H1 (cell line): ENCODE data around the gene TGFB1. TPM values are rescaled to one million over a fixed set of nuclear protein-coding genes. Genes with fewer than 3 reads are reported as not detected.

Experiments used
- CTCF ChIA-PET: fragments of 300-600 bp; sonication (Branson Sonifier 250); formaldehyde crosslinking; loops from one replicate; lab custom pipeline; 2021; ENCODE audit not compliant: partially characterized antibody; lab: Charles Lee
- POLR2A ChIA-PET: fragments of 300-600 bp; sonication (Branson Sonifier 250); formaldehyde crosslinking; loops from one replicate; lab custom pipeline; 2021; ENCODE audit warnings: inconsistent platforms; ENCODE audit not compliant: partially characterized antibody; lab: Charles Lee
- DNase-seq, 2 experiments: peaks; one replicate each; pipeline versions ENCODE4 v3.0.0 to v3.0.0-alpha.2; 2010 to 2022; ENCODE audit warnings: low spot score in 2 of 2, low read depth in 1 of 2, mixed read lengths in 1 of 2
- FAIRE-seq: peaks from 2 replicates; lab custom pipeline; 2011; peaks lifted over from hg19 to GRCh38; lab: Jason Lieb, UNC
- H2AFZ ChIP-seq: 2 replicates; pipeline ENCODE4 v1.8.1; 2012; ENCODE audit warnings: low read length, inconsistent platforms
- H2AK5ac ChIP-seq: 2 replicates; pipeline ENCODE4 v1.6.1; 2013; ENCODE audit warnings: low read depth, low read length
- H2BK120ac ChIP-seq: replicated peaks from 2 replicates; pipeline ENCODE3; 2013; ENCODE audit warnings: low read depth, low read length, inconsistent platforms
- H2BK12ac ChIP-seq: 2 replicates; pipeline ENCODE4 v1.6.1; 2013; ENCODE audit warnings: low read depth, low read length
- H2BK15ac ChIP-seq: 2 replicates; pipeline ENCODE4 v1.6.1; 2013; ENCODE audit warnings: low read length
- H2BK20ac ChIP-seq: 2 replicates; pipeline ENCODE4 v1.6.1; 2013; ENCODE audit warnings: low read length
- H2BK5ac ChIP-seq: 2 replicates; pipeline ENCODE4 v1.6.1; 2013; ENCODE audit warnings: low read depth, low read length
- H3K14ac ChIP-seq: 2 replicates; pipeline ENCODE4 v1.6.1; 2013; ENCODE audit warnings: inconsistent platforms; ENCODE audit not compliant: insufficient read length
- H3K18ac ChIP-seq: 2 replicates; pipeline ENCODE4 v1.6.1; 2013; ENCODE audit warnings: low read length; ENCODE audit errors: extremely low read depth
- H3K23ac ChIP-seq: 2 replicates; pipeline ENCODE4 v1.6.1; 2013; ENCODE audit warnings: inconsistent platforms; ENCODE audit not compliant: insufficient read length
- H3K23me2 ChIP-seq: 2 replicates; pipeline ENCODE4 v1.6.1; 2013; ENCODE audit warnings: low read depth, low read length
- H3K27ac ChIP-seq: 2 replicates; pipeline ENCODE4 v1.6.1; 2011; ENCODE audit warnings: low read depth, low read length, inconsistent platforms
- H3K27me3 ChIP-seq, 4 experiments: replicated peaks in 1 of 4; 1 replicate in 1 of 4; 2 replicates in 3 of 4; pipeline versions ENCODE4 v1.6.1 to v1.8.1; 2011 to 2013; ENCODE audit warnings: low read length in 3 of 4, mild to moderate bottlenecking in 3 of 4, inconsistent platforms in 2 of 4, mixed read lengths in 2 of 4, moderate library complexity in 1 of 4; ENCODE audit not compliant: control insufficient read depth in 3 of 4, insufficient read depth in 3 of 4; ENCODE audit errors: extremely low read depth in 1 of 4
- H3K36me3 ChIP-seq, 4 experiments: 2 replicates each; pipeline versions ENCODE4 v1.6.1 to v1.8.1; 2011 to 2013; ENCODE audit warnings: mild to moderate bottlenecking in 4 of 4, low read length in 3 of 4, moderate library complexity in 2 of 4, control low read depth in 1 of 4, inconsistent platforms in 1 of 4; ENCODE audit not compliant: insufficient read depth in 4 of 4, control insufficient read depth in 2 of 4
- H3K4ac ChIP-seq: replicated peaks from 2 replicates; pipeline ENCODE3; 2013; ENCODE audit warnings: low read length, low read depth, mixed read lengths, inconsistent platforms; ENCODE audit not compliant: insufficient read length
- H3K4me1 ChIP-seq, 4 experiments: replicated peaks in 1 of 4; 1 replicate in 1 of 4; 2 replicates in 3 of 4; pipeline versions ENCODE4 v1.6.1 to v1.8.1; 2011 to 2013; ENCODE audit warnings: low read length in 3 of 4, inconsistent platforms in 2 of 4, mixed read lengths in 1 of 4; ENCODE audit not compliant: insufficient read depth in 4 of 4, control insufficient read depth in 3 of 4
- H3K4me2 ChIP-seq, 2 experiments: 2 replicates each; pipeline versions ENCODE4 v1.6.1 to v1.8.1; 2011 to 2013; ENCODE audit warnings: low read depth in 2 of 2, low read length in 2 of 2, control low read depth in 1 of 2, inconsistent platforms in 1 of 2, mild to moderate bottlenecking in 1 of 2; ENCODE audit not compliant: insufficient read depth in 1 of 2
- H3K4me3 ChIP-seq, 4 experiments: fragments of 200-600, 300-600 bp in 1 of 4; sonication (generic), shearing (Covaris generic), sonication (Bioruptor Twin) in 1 of 4; 2 replicates each; pipeline versions ENCODE4 v1.5.1 to v1.8.1; 2011 to 2016; ENCODE audit warnings: low read length in 4 of 4, low read depth in 3 of 4, control low read depth in 2 of 4, inconsistent platforms in 2 of 4, mild to moderate bottlenecking in 2 of 4, mixed read lengths in 1 of 4, moderate library complexity in 1 of 4; ENCODE audit not compliant: insufficient read depth in 2 of 4; ENCODE audit errors: extremely low read depth in 1 of 4
- H3K56ac ChIP-seq: replicated peaks from 2 replicates; pipeline ENCODE3; 2013; ENCODE audit warnings: low read depth, mild to moderate bottlenecking, mixed read lengths, low read length, inconsistent platforms; ENCODE audit not compliant: insufficient read length
- H3K79me1 ChIP-seq: 2 replicates; pipeline ENCODE4 v1.6.1; 2013; ENCODE audit warnings: low read depth, low read length, control low read depth
- H3K79me2 ChIP-seq, 2 experiments: 2 replicates each; pipeline versions ENCODE4 v1.6.1 to v1.8.1; 2012 to 2013; ENCODE audit warnings: low read length in 2 of 2, mild to moderate bottlenecking in 2 of 2, inconsistent platforms in 1 of 2; ENCODE audit not compliant: insufficient read depth in 2 of 2, control insufficient read depth in 1 of 2
- H3K9ac ChIP-seq, 4 experiments: replicated peaks in 1 of 4; 1 replicate in 1 of 4; 2 replicates in 3 of 4; pipeline versions ENCODE4 v1.6.1 to v1.8.1; 2011 to 2013; ENCODE audit warnings: low read depth in 3 of 4, low read length in 3 of 4, control low read depth in 2 of 4, mild to moderate bottlenecking in 2 of 4, moderate library complexity in 2 of 4, inconsistent platforms in 1 of 4; ENCODE audit errors: extremely low read depth in 1 of 4
- H3K9me3 ChIP-seq, 2 experiments: 2 replicates each; pipeline versions ENCODE4 v1.6.1 to v1.8.1; 2012 to 2013; ENCODE audit warnings: mild to moderate bottlenecking in 2 of 2, moderate library complexity in 2 of 2, control low read depth in 1 of 2, inconsistent platforms in 1 of 2, low read depth in 1 of 2, low read length in 1 of 2, mixed read lengths in 1 of 2; ENCODE audit not compliant: insufficient read depth in 2 of 2
- H4K20me1 ChIP-seq, 2 experiments: replicated peaks in 1 of 2; 2 replicates each; pipeline versions ENCODE3 to v1.8.1; 2011 to 2013; ENCODE audit warnings: inconsistent platforms in 2 of 2, low read length in 2 of 2, mild to moderate bottlenecking in 1 of 2; ENCODE audit not compliant: insufficient read depth in 2 of 2, control insufficient read depth in 1 of 2
- H4K5ac ChIP-seq: 2 replicates; pipeline ENCODE4 v1.6.1; 2013; ENCODE audit warnings: low read length, low read depth, mixed read lengths, inconsistent platforms; ENCODE audit not compliant: insufficient read length
- H4K8ac ChIP-seq: 2 replicates; pipeline ENCODE4 v1.8.0; 2013; ENCODE audit warnings: mild to moderate bottlenecking, moderate library complexity, low read length, inconsistent platforms; ENCODE audit not compliant: insufficient read depth; ENCODE audit errors: extremely low read depth
- H4K91ac ChIP-seq: replicated peaks from 2 replicates; pipeline ENCODE3; 2013; ENCODE audit warnings: low read length, mixed read lengths, inconsistent platforms; ENCODE audit not compliant: insufficient read length
- CHD1 ChIP-seq: IDR thresholded peaks from 2 replicates; pipeline ENCODE4 v1.6.1; 2012; ENCODE audit warnings: low read depth, low read length, improper control_type of control experiment
- FOSL1 ChIP-seq: IDR thresholded peaks from 2 replicates; pipeline ENCODE4 v1.6.1; 2011; ENCODE audit warnings: mild to moderate bottlenecking, low read depth, low read length, moderate library complexity; ENCODE audit not compliant: insufficient read depth
- GABPA ChIP-seq: IDR thresholded peaks from 2 replicates; pipeline ENCODE4 v1.6.1; 2011; ENCODE audit warnings: mild to moderate bottlenecking, low read length, moderate library complexity, borderline replicate concordance; ENCODE audit not compliant: insufficient read depth
- POU5F1 ChIP-seq: IDR thresholded peaks from 2 replicates; pipeline ENCODE4 v1.6.1; 2011; ENCODE audit warnings: low read depth, mild to moderate bottlenecking, low read length, moderate library complexity
- RFX5 ChIP-seq: IDR thresholded peaks from 2 replicates; pipeline ENCODE4 v1.6.1; 2011; ENCODE audit warnings: low read depth, low read length, improper control_type of control experiment, borderline replicate concordance
- WGBS, 2 experiments: shearing (Covaris generic) in 1 of 2; methylation state at CpG; one replicate each; pipeline versions ENCODE4 v1.1.6 to v1.1.7; 2013 to 2015; ENCODE audit warnings: low lambda C conversion rate in 2 of 2, mixed read lengths in 2 of 2, inconsistent platforms in 1 of 2, low coverage in 1 of 2, missing lambda C conversion rate in 1 of 2; ENCODE audit not compliant: insufficient replicate concordance in 2 of 2, insufficient coverage in 1 of 2, insufficient read length in 1 of 2; ENCODE audit errors: extremely low coverage in 1 of 2, missing lambda C conversion rate in 1 of 2; 5-methylcytosine and 5-hydroxymethylcytosine counted together
- polyA plus RNA-seq, 7 experiments: library from polyadenylated mRNA; depleted of rRNA in 3 of 7; stranded (reverse) in 5 of 7; unstranded in 2 of 7; fragments of >200 nt in 5 of 7; fragments of 200-250 nt in 2 of 7; gene quantifications; 1 replicate in 5 of 7; 2 replicates in 1 of 7; 4 replicates in 1 of 7; pipeline versions ENCODE4 v1.2.1 to v1.2.3, GENCODE V29; 2011 to 2013; ENCODE audit warnings: missing spikeins in 2 of 7, mixed read lengths in 2 of 7
- total RNA-seq: library from RNA; stranded (reverse); fragmentation: NEBNext Ultra II Directional; extraction: Animal tissue kit (Norgen Biotek cat#: 25700); gene quantifications from 2 replicates; pipeline ENCODE4 v1.2.1, GENCODE V29; 2021

The TGFB1 gene
- total and polyA plus RNA-seq, 2 of the 8 experiments (the other 6 are each of a cell fraction or from before 2014, with no cell fraction given): 1.7 to 10.6 TPM

DNA sequence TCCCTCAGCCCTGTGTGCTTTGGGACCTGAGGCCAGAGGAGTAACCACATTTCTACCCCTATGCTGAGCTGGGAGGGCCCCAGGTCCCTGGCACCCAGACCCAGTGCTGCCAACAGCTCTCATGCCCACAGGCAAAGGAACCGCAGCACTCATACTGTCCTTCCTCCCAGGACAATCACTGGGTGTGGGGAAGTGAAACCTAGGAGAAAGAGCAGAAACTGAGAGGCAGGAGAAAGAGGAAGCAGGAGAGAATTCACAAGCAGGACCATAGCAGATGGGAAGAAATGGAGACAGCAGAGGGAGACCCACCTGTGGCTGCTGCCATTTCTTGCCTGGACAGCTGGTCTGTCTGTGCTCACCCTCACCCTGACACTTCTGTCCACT lies 24.9 kb downstream of the TGFB1 start:
- WGBS, 2 experiments: 73% methylated on average over 1 of the region's 1 CpG; no CpG with 5 or more reads in 1 of the 2 experiments
- Histone ChIP-seq H2BK20ac (peak overlapping the region; percentile 61; the same call in 1 of the 2 replicates), H3K4ac (peak overlapping the region; percentile 29), H3K9me3 (no peaks in the 10 kb centered on the region), H4K8ac (no peak overlapping the region), H3K18ac (no peak overlapping the region; the same call in 1 of the 2 replicates), H4K5ac (no peak overlapping the region), H3K56ac (no peak overlapping the region), H3K79me2 (no peaks in the 10 kb centered on the region), H3K27me3 (peaks cover 0 to 9% (median 0%) of the 10 kb centered on the region in 4 experiments; a peak in 3 of 7 replicates), H2BK12ac (peak overlapping the region; percentile 98; the same call in 1 of the 2 replicates), H3K27ac (no peak overlapping the region), H3K4me1 (peaks cover 15 to 22% (median 17%) of the 10 kb centered on the region in 4 experiments), H3K36me3 (no peaks in the 10 kb centered on the region), H2AFZ (no peak overlapping the region), H4K20me1 (peaks cover 0 to 4% of the 10 kb centered on the region in 2 experiments), H2BK120ac (no peak overlapping the region), H3K79me1 (no peaks in the 10 kb centered on the region), H3K4me3 (no peak overlapping the region), H2BK15ac (peak overlapping the region; percentile 92; the same call in 1 of the 2 replicates), H3K9ac (no peak overlapping the region), H3K23me2 (peaks cover 19% of the 10 kb centered on the region), H3K14ac (no peak overlapping the region), H3K4me2 (no peak overlapping the region; a peak in 1 of 4 replicates), H4K91ac (peak overlapping the region; percentile 72), H2AK5ac (0 out of 2 replicates have a peak overlapping the region, but pooled peaks have one; percentile 91), H2BK5ac (peak overlapping the region; percentile 96; the same call in 1 of the 2 replicates), H3K23ac (no peak overlapping the region)
- ChIA-PET POLR2A (interaction anchor here (0.7 to 2.3 kb wide), 6 partner anchors 9 to 659 kb away, joined by 3 to 6 read pairs (median 3); no protein-coding TSS in a partner anchor), CTCF (interaction anchor here (0.6 kb wide), 2 partner anchors 33 to 442 kb away, joined by 3 read pairs; no protein-coding TSS in a partner anchor)
- DNase-seq: no peak
- FAIRE-seq: no peak
- TF ChIP-seq CHD1 (no peak), GABPA (no peak), FOSL1 (no peak), POU5F1 (no peak), RFX5 (no peak)
